Left kidney (tissue), 2 donors: ENCODE results near the gene TMEM92. TPM values are rescaled to one million over a fixed set of nuclear protein-coding genes. Genes with fewer than 3 reads are reported as not detected.
"Not testable (repeated sequence)": the region's sequence is repeated elsewhere in the genome, so short reads cannot be mapped to it uniquely, and the experiment has no call there.

Experiments
- DNase-seq: peaks from one replicate; pipeline ENCODE4 v3.0.0-alpha.2; 2013
- polyA plus RNA-seq: library from polyadenylated mRNA; unstranded; fragments of 120-200 nt; gene quantifications from one replicate; pipeline ENCODE4 v1.2.1, GENCODE V29; 2013; ENCODE audit not compliant: insufficient read length

Gene TMEM92
- polyA plus RNA-seq, 1 donor, result 2.2 TPM

- DNase-seq, result no peak
Observed at GRCh38 chr17:50261051-50261915, 13.0 kb upstream of the TMEM92 start.

- DNase-seq, result no peak
Observed at GRCh38 chr17:50262001-50262794, 12.1 kb upstream of the TMEM92 start.

GRCh38 chr17:50263331-50264262 lies 10.7 kb upstream of the TMEM92 start:
- no peak for DNase-seq

- DNase-seq, result no peak
Observed at GRCh38 chr17:50264263-50265113, 9.8 kb upstream of the TMEM92 start.

- no peak for DNase-seq
Observed at GRCh38 chr17:50265212-50265611, 9.1 kb upstream of the TMEM92 start.

GRCh38 chr17:50265690-50266315 lies 8.5 kb upstream of the TMEM92 start:
- DNase-seq, result no peak

GRCh38 chr17:50266384-50267073 lies 7.7 kb upstream of the TMEM92 start:
- no peak for DNase-seq

GRCh38 chr17:50267074-50267841 lies 7.0 kb upstream of the TMEM92 start:
- no peak for DNase-seq

- no peak for DNase-seq
Observed at GRCh38 chr17:50268026-50268425, 6.2 kb upstream of the TMEM92 start.

- DNase-seq, result no peak
Observed at GRCh38 chr17:50268743-50269275, 5.5 kb upstream of the TMEM92 start.

GRCh38 chr17:50269477-50270434 lies 4.5 kb upstream of the TMEM92 start:
- DNase-seq, result no peak

- DNase-seq, result no peak
Observed at GRCh38 chr17:50270435-50271362, 3.6 kb upstream of the TMEM92 start.

GRCh38 chr17:50271363-50271750 lies 2.9 kb upstream of the TMEM92 start:
- not testable (repeated sequence) for DNase-seq

GRCh38 chr17:50272246-50272645 lies 2.0 kb upstream of the TMEM92 start:
- DNase-seq, result no peak

GRCh38 chr17:50272711-50273653 lies 1.3 kb upstream of the TMEM92 start:
- no peak for DNase-seq
